ENCODE data around the gene NPFFR1.
A peak's percentile ranks its signal among the peaks of the same experiment; 100 is the strongest.

DNA sequence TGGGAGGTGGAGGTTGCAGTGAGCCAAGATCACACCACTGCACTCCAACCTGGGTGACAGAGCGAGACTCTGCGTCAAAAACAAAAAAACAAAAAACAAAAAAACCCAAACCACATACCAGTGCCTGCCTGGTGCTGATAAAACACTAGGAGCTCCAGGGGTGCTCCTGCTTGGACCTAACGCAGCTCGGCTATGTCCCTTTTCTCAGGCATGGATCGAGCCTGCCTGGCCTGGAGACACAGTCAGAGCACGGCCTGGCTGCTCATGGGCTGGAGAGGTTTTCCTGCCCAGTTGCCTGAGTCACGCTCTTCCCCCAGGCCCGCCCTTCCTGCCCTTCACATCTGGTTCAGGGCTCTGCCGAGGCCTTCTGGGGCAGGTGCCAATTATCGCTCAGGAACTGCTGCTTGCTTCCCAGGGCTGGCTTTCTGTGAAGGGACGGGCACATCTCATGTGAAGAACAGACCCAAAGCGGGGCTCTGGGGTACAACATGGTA lies 12.6 kb upstream of the NPFFR1 start:
- TF ChIP-seq, protein P1, sequence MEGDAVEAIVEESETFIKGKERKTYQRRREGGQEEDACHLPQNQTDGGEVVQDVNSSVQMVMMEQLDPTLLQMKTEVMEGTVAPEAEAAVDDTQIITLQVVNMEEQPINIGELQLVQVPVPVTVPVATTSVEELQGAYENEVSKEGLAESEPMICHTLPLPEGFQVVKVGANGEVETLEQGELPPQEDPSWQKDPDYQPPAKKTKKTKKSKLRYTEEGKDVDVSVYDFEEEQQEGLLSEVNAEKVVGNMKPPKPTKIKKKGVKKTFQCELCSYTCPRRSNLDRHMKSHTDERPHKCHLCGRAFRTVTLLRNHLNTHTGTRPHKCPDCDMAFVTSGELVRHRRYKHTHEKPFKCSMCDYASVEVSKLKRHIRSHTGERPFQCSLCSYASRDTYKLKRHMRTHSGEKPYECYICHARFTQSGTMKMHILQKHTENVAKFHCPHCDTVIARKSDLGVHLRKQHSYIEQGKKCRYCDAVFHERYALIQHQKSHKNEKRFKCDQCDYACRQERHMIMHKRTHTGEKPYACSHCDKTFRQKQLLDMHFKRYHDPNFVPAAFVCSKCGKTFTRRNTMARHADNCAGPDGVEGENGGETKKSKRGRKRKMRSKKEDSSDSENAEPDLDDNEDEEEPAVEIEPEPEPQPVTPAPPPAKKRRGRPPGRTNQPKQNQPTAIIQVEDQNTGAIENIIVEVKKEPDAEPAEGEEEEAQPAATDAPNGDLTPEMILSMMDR (IDR thresholded peaks at IDR 0.05 in 8 of 11, conservative IDR thresholded peaks at IDR 0.05 in 3 of 11): no peak
- TF ChIP-seq POLR2A (IDR thresholded peaks at IDR 0.05): no peak
- TF ChIP-seq POLR2AphosphoS5 (IDR thresholded peaks at IDR 0.05): peak; percentile 83 to 85 (median 84)
